NCI-H2196 (cell line): ENCODE data around the gene AGTRAP.
A peak's percentile ranks its signal among the peaks of the same experiment; 100 is the strongest.

ENCODE experiments used
- DNase-seq: peaks from one replicate; lab custom pipeline; 2025; ENCODE audit not compliant: unreplicated experiment; lab: John Stamatoyannopoulos, UW

AGTRAP gene

GRCh38 chr1:11705596-11705995 is 30.3 kb upstream of the AGTRAP start:
- no peak for DNase-seq

GRCh38 chr1:11706292-11706691 is 29.6 kb upstream of the AGTRAP start:
- DNase-seq, result no peak

- peak; percentile 24 for DNase-seq
Observed at GRCh38 chr1:11707621-11708276, 28.2 kb upstream of the AGTRAP start.

GRCh38 chr1:11708554-11709350 is 27.2 kb upstream of the AGTRAP start:
- no peak for DNase-seq

- no peak for DNase-seq
Observed at GRCh38 chr1:11711490-11711889, 24.4 kb upstream of the AGTRAP start.

GRCh38 chr1:11712285-11712684 is 23.7 kb upstream of the AGTRAP start:
- no peak for DNase-seq

GRCh38 chr1:11713095-11713494 is 22.8 kb upstream of the AGTRAP start:
- DNase-seq, result no peak

GRCh38 chr1:11714831-11715575 is 20.9 kb upstream of the AGTRAP start:
- DNase-seq, result no peak

GRCh38 chr1:11719313-11720032 is 16.5 kb upstream of the AGTRAP start:
- DNase-seq, result peak; percentile 62

- no peak for DNase-seq
Observed at GRCh38 chr1:11720033-11720376, 15.9 kb upstream of the AGTRAP start.

- DNase-seq, result no peak
Observed at GRCh38 chr1:11720525-11720924, 15.4 kb upstream of the AGTRAP start.

GRCh38 chr1:11721311-11721710 is 14.6 kb upstream of the AGTRAP start:
- no peak for DNase-seq

GRCh38 chr1:11722538-11722937 is 13.4 kb upstream of the AGTRAP start:
- DNase-seq, result no peak

GRCh38 chr1:11725616-11726015 is 10.3 kb upstream of the AGTRAP start:
- no peak for DNase-seq

- DNase-seq, result no peak
Observed at GRCh38 chr1:11727119-11727518, 8.8 kb upstream of the AGTRAP start.

- no peak for DNase-seq
Observed at GRCh38 chr1:11728126-11728806, 7.7 kb upstream of the AGTRAP start.

- DNase-seq, result no peak
Observed at GRCh38 chr1:11729155-11729497, 6.8 kb upstream of the AGTRAP start.

- DNase-seq, result no peak
Observed at GRCh38 chr1:11729498-11730428, 6.2 kb upstream of the AGTRAP start.

GRCh38 chr1:11730429-11730891 is 5.5 kb upstream of the AGTRAP start:
- DNase-seq, result no peak
